Progenitor cell of endocrine pancreas (in vitro differentiated cells): Measurements from ENCODE around the gene C1orf21. TPM values are rescaled to one million over a fixed set of nuclear protein-coding genes. Genes with fewer than 3 reads are reported as not detected.

ENCODE experiments used
- DNase-seq: peaks from one replicate; pipeline ENCODE4 v3.0.0; 2021; ENCODE audit warnings: low spot score; ENCODE audit not compliant: unreplicated experiment
- H3K27ac Mint-ChIP-seq: 2 replicates; pipeline ENCODE4 v1.8.0; 2021; ENCODE audit warnings: mild to moderate bottlenecking, moderate library complexity, mixed read lengths
- H3K27me3 Mint-ChIP-seq: 2 replicates; pipeline ENCODE4 v1.8.0; 2021; ENCODE audit warnings: mixed read lengths
- H3K36me3 Mint-ChIP-seq: 2 replicates; pipeline ENCODE4 v1.8.0; 2022; ENCODE audit warnings: mixed read lengths; ENCODE audit not compliant: insufficient read depth
- H3K4me1 Mint-ChIP-seq: 2 replicates; pipeline ENCODE4 v1.8.0; 2021; ENCODE audit warnings: low read depth, mixed read lengths
- H3K4me3 Mint-ChIP-seq: 2 replicates; pipeline ENCODE4 v1.8.0; 2021; ENCODE audit warnings: low read depth, mild to moderate bottlenecking, moderate library complexity, mixed read lengths
- H3K9me3 Mint-ChIP-seq: 2 replicates; pipeline ENCODE4 v1.8.0; 2021; ENCODE audit warnings: low read depth, mixed read lengths
- CTCF ChIP-seq: fragments of 200-600 bp; sonication (generic); IDR thresholded peaks from one replicate; pipeline ENCODE4 v1.5.0; 2021; ENCODE audit warnings: antibody characterized with exemption, mild to moderate bottlenecking; ENCODE audit not compliant: unreplicated experiment
- total RNA-seq: library from RNA; stranded (reverse); gene quantifications from 2 replicates; pipeline ENCODE4 v1.2.1, GENCODE V29; 2021

Gene C1orf21
- total RNA-seq, 1 donor from 2014 or later, result 10.0 TPM

DNA sequence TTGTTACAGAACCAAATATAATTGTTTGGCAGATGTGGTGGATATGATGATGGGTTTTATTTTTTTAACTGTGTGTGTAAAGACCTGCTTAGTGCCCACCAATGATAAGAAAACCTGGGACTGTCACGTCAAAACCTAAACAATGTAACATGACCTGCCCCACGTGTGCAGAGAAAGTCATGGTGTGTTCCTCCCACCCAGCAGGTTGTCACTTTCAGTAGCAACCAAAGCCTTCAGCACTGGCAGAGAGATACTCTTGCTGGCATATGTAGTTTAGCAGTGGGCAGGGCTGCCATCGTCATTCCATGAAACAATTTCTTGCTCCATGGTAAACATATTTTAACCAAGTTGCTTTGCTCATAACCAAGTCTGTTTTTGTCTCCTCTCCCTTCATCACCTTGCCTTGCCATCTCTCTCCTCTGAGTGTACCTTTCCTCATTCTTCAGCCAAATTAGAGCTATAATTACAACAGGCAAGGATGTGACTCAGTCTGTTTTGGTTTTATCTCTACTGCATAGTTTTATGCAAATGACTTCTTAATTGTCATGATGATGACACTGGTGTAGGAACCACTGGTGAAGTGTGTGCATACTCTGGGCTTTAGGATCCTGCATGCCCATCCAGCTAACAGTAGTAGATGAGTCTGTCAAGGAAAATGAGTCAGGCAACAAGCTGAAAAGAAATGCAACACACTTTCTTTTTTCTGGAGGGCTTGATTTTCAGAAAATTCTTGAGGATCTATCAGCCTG is 217.5 kb downstream of the C1orf21 start:
- Mint-ChIP-seq H3K36me3 (no peaks in the 10 kb centered on the region), H3K4me3 (no peak overlapping the region), H3K9me3 (no peaks in the 10 kb centered on the region), H3K27me3 (no peaks in the 10 kb centered on the region), H3K27ac (no peak overlapping the region), H3K4me1 (no peaks in the 10 kb centered on the region)
- DNase-seq, result no peak
- TF ChIP-seq CTCF, result no peak

GRCh38 chr1:184605941-184606340 is 219.1 kb downstream of the C1orf21 start:
- Mint-ChIP-seq H3K27ac (no peak overlapping the region), H3K36me3 (no peaks in the 10 kb centered on the region), H3K4me3 (no peak overlapping the region), H3K9me3 (no peaks in the 10 kb centered on the region), H3K27me3 (no peaks in the 10 kb centered on the region), H3K4me1 (no peaks in the 10 kb centered on the region)
- no peak for DNase-seq
- TF ChIP-seq CTCF, result no peak

DNA sequence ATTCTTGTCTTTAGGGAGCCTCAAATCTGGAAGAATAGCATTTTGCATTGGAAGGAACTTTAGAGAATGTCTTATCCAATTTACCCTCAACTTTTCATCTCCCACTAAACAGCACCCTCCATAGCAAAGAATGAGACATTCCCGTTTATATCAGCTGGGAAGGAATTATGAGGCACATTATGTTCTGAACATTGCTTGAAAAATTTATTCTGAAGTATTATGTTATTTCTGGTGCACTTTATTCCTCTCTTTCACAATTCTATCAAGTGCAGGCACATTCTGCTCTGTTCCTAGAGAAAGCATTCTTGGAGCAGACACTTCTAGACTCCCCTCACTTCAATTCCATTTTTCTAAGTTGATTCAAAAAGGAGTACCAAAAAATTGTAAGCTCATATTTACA is 220.0 kb downstream of the C1orf21 start:
- no peaks in the 10 kb centered on the region for H3K27me3 Mint-ChIP-seq
- H3K36me3 Mint-ChIP-seq, result no peaks in the 10 kb centered on the region
- TF ChIP-seq CTCF, result no peak
- no peak overlapping the region for H3K4me3 Mint-ChIP-seq
- no peak overlapping the region for H3K27ac Mint-ChIP-seq
- DNase-seq, result no peak
- no peaks in the 10 kb centered on the region for H3K4me1 Mint-ChIP-seq
- no peaks in the 10 kb centered on the region for H3K9me3 Mint-ChIP-seq

DNA sequence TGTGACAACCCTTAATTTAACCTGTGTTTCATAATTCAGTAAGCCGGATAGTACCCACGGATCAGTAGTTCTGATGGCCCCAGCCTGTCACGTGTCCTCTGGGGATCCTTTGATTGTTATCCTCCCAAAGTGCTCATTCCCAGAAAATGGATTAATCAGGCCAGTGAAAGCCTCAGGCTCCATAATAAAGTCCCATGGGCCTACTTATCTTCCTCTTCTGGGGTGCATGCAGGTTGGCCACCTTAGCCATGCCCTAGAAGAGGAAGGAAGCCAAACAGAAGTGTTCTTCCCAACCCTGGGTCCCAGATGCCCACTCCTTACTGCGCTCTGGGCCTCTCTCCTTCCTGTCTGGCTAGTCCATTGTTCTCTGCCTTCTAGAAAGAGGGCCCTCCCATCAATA is 221.8 kb downstream of the C1orf21 start:
- no peak for DNase-seq
- no peaks in the 10 kb centered on the region for H3K27me3 Mint-ChIP-seq
- no peaks in the 10 kb centered on the region for H3K9me3 Mint-ChIP-seq
- H3K4me3 Mint-ChIP-seq, result no peak overlapping the region
- no peaks in the 10 kb centered on the region for H3K4me1 Mint-ChIP-seq
- no peak overlapping the region for H3K27ac Mint-ChIP-seq
- TF ChIP-seq CTCF, result no peak
- H3K36me3 Mint-ChIP-seq, result no peaks in the 10 kb centered on the region

DNA sequence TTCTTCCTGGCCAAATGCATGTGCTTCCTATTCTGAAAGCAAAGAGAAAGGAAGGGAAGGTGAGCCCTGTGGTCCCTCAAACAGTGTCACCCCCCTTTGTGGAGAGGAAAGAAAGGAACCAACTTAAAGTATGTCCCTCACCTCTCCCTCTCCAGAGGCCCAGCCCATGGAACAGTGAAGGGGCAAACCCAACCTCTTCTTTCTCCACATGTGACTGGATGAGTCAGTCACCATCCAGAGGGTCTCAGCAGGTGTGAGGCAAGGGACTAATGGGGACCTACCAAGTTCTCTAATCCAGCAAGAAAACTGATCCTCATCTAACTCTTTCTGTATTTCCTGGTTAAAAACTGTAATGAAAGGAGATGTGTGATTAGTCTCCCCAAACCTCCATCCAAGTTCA is 222.2 kb downstream of the C1orf21 start:
- Mint-ChIP-seq H3K9me3 (no peaks in the 10 kb centered on the region), H3K4me1 (no peaks in the 10 kb centered on the region), H3K27ac (no peak overlapping the region), H3K4me3 (no peak overlapping the region), H3K36me3 (no peaks in the 10 kb centered on the region), H3K27me3 (no peaks in the 10 kb centered on the region)
- no peak for TF ChIP-seq CTCF
- no peak for DNase-seq
